Osteoblast (primary cell): Measurements from ENCODE around the gene ASPSCR1. TPM values are rescaled to one million over a fixed set of nuclear protein-coding genes. Genes with fewer than 3 reads are reported as not detected.

Source experiments
- DNase-seq: peaks from one replicate; pipeline ENCODE4 v3.0.0; 2011; ENCODE audit warnings: low spot score, mixed read lengths; ENCODE audit not compliant: insufficient read length; ENCODE audit errors: missing footprints
- H2AFZ ChIP-seq: 2 replicates; pipeline ENCODE4 v1.6.0; 2011; ENCODE audit warnings: mild to moderate bottlenecking, low read length
- H3K27ac ChIP-seq: 2 replicates; pipeline ENCODE4 v1.5.1; 2011; ENCODE audit warnings: mild to moderate bottlenecking, low read depth, low read length, moderate library complexity
- H3K27me3 ChIP-seq: 2 replicates; pipeline ENCODE4 v1.6.0; 2012; ENCODE audit warnings: mild to moderate bottlenecking, control low read depth, inconsistent platforms, low read length, moderate library complexity; ENCODE audit not compliant: insufficient read depth
- H3K36me3 ChIP-seq: 2 replicates; pipeline ENCODE4 v1.5.1; 2011; ENCODE audit warnings: mild to moderate bottlenecking, low read length, control low read depth, moderate library complexity; ENCODE audit not compliant: insufficient read depth
- H3K4me1 ChIP-seq: 2 replicates; pipeline ENCODE4 v1.5.1; 2011; ENCODE audit warnings: mild to moderate bottlenecking, low read length, control low read depth, moderate library complexity; ENCODE audit not compliant: insufficient read depth
- H3K4me2 ChIP-seq: 2 replicates; pipeline ENCODE4 v1.6.0; 2011; ENCODE audit warnings: mild to moderate bottlenecking, low read length; ENCODE audit not compliant: insufficient read depth
- H3K4me3 ChIP-seq: fragments of 200-600 bp; sonication (generic); 3 replicates; pipeline ENCODE4 v1.5.1; 2012; ENCODE audit warnings: mild to moderate bottlenecking, low read length, inconsistent platforms; ENCODE audit not compliant: insufficient read depth
- H3K79me2 ChIP-seq: 2 replicates; pipeline ENCODE4 v1.6.0; 2012; ENCODE audit warnings: mild to moderate bottlenecking, low read length, control low read depth, inconsistent platforms; ENCODE audit not compliant: insufficient read depth
- H3K9me3 ChIP-seq: 2 replicates; pipeline ENCODE4 v1.5.1; 2011; ENCODE audit warnings: low read depth, low read length, control low read depth
- H4K20me1 ChIP-seq: 2 replicates; pipeline ENCODE4 v1.6.0; 2012; ENCODE audit warnings: mild to moderate bottlenecking, low read length, control low read depth; ENCODE audit not compliant: insufficient read depth
- CTCF ChIP-seq: IDR thresholded peaks from 2 replicates; pipeline ENCODE4 v1.5.1; 2011; ENCODE audit warnings: mild to moderate bottlenecking, low read depth, low read length, moderate library complexity; ENCODE audit errors: extremely low read depth
- total RNA-seq: library from RNA; depleted of rRNA; stranded (reverse); fragments of >200 nt; gene quantifications from 2 replicates; pipeline ENCODE4 v1.2.3, GENCODE V29; 2012

The ASPSCR1 gene
- total RNA-seq, 1 donor, result 35.8 TPM

- Histone ChIP-seq H3K79me2 (peaks cover 6% of the 10 kb centered on the region), H3K27ac (no peak overlapping the region), H3K27me3 (no peaks in the 10 kb centered on the region), H3K4me1 (peaks cover 6% of the 10 kb centered on the region), H3K9me3 (no peaks in the 10 kb centered on the region), H3K4me2 (no peak overlapping the region), H2AFZ (no peak overlapping the region), H3K4me3 (no peak overlapping the region), H4K20me1 (peaks cover 18% of the 10 kb centered on the region), H3K36me3 (peaks cover 12% of the 10 kb centered on the region)
- no peak for DNase-seq
- TF ChIP-seq CTCF, result no peak
Observed at GRCh38 chr17:81934850-81935708, 42.4 kb upstream of the ASPSCR1 start.

- peaks cover 18% of the 10 kb centered on the region for H4K20me1 ChIP-seq
- no peak for TF ChIP-seq CTCF
- peak overlapping the region; percentile 54 for H3K4me3 ChIP-seq
- H3K27me3 ChIP-seq, result no peaks in the 10 kb centered on the region
- H3K4me2 ChIP-seq, result peak overlapping the region; percentile 40
- H3K36me3 ChIP-seq, result peaks cover 12% of the 10 kb centered on the region
- H3K27ac ChIP-seq, result no peak overlapping the region
- H3K79me2 ChIP-seq, result peaks cover 6% of the 10 kb centered on the region
- DNase-seq, result no peak
- H3K4me1 ChIP-seq, result peaks cover 6% of the 10 kb centered on the region
- no peak overlapping the region for H2AFZ ChIP-seq
- no peaks in the 10 kb centered on the region for H3K9me3 ChIP-seq
Observed at GRCh38 chr17:81935709-81936084, 41.7 kb upstream of the ASPSCR1 start.

- Histone ChIP-seq H3K79me2 (peaks cover 6% of the 10 kb centered on the region), H2AFZ (no peak overlapping the region)
- TF ChIP-seq CTCF, result no peak
Observed at GRCh38 chr17:81939218-81939617, 38.2 kb upstream of the ASPSCR1 start.

GRCh38 chr17:81939881-81940385, 37.5 kb upstream of the ASPSCR1 start:
- no peak for DNase-seq
- Histone ChIP-seq H3K4me1 (peaks cover 6% of the 10 kb centered on the region), H3K4me2 (peak overlapping the region; percentile 29), H3K4me3 (no peak overlapping the region), H3K27ac (no peak overlapping the region), H3K9me3 (no peaks in the 10 kb centered on the region), H2AFZ (peak overlapping the region; percentile 37), H3K36me3 (peaks cover under 1% of the 10 kb centered on the region), H3K27me3 (peaks cover 7% of the 10 kb centered on the region), H3K79me2 (peaks cover 6% of the 10 kb centered on the region), H4K20me1 (peaks cover 5% of the 10 kb centered on the region)
- no peak for TF ChIP-seq CTCF

More at GRCh38 chr17:81939218-81939617, 38.2 kb upstream of the ASPSCR1 start:
- Histone ChIP-seq H4K20me1 (peaks cover 11% of the 10 kb centered on the region), H3K27ac (no peak overlapping the region), H3K4me1 (peaks cover 6% of the 10 kb centered on the region), H3K4me3 (no peak overlapping the region), H3K36me3 (peaks cover 7% of the 10 kb centered on the region), H3K27me3 (peaks cover 1% of the 10 kb centered on the region), H3K4me2 (no peak overlapping the region), H3K9me3 (no peaks in the 10 kb centered on the region)
- DNase-seq, result no peak
